Endothelial cell of umbilical vein (primary cell): ENCODE measurements around the gene PCDHGA1. TPM values are rescaled to one million over a fixed set of nuclear protein-coding genes. Genes with fewer than 3 reads are reported as not detected.

Experiments used
- BruUV-seq: library from RNA; stranded (reverse); fragments of 400-500 nt; replicated peaks from 2 replicates; lab custom pipeline; 2021; lab: Mats Ljungman, UMichigan
- CTCF ChIA-PET: fragments of 300-600, 350-600 bp; sonication (Branson Sonifier 250); formaldehyde crosslinking; loops from one replicate; lab custom pipeline; 2021; ENCODE audit warnings: antibody characterized with exemption, inconsistent platforms; lab: Charles Lee
- POLR2A ChIA-PET: fragments of 300-600, 350-600 bp; sonication (Branson Sonifier 250); formaldehyde crosslinking; loops from one replicate; lab custom pipeline; 2021; ENCODE audit warnings: antibody characterized with exemption, inconsistent platforms; lab: Charles Lee
- DNase-seq: peaks from one replicate; pipeline ENCODE4 v3.0.0-alpha.2; 2011; ENCODE audit warnings: low read depth, low spot score
- FAIRE-seq: peaks from 2 replicates; lab custom pipeline; 2011; peaks lifted over from hg19 to GRCh38; lab: Jason Lieb, UNC
- H2AFZ ChIP-seq: 2 replicates; pipeline ENCODE4 v1.6.0; 2012; ENCODE audit warnings: low read depth, low read length, control low read depth, inconsistent platforms
- H3K27ac ChIP-seq: 2 replicates; pipeline ENCODE4 v1.5.1; 2011; ENCODE audit warnings: low read depth, mild to moderate bottlenecking, control low read depth, low read length, moderate library complexity; ENCODE audit not compliant: insufficient read depth
- H3K27me3 ChIP-seq, 2 experiments: 2 replicates each; pipeline versions ENCODE4 v1.6.0 to v1.6.1; 2011; ENCODE audit warnings: low read length in 2 of 2, mixed read lengths in 1 of 2; ENCODE audit not compliant: control insufficient read depth in 2 of 2, insufficient read depth in 2 of 2
- H3K36me3 ChIP-seq, 2 experiments: 2 replicates in 1 of 2; 3 replicates in 1 of 2; pipeline ENCODE4 v1.5.1; 2011; ENCODE audit warnings: low read length in 2 of 2, mild to moderate bottlenecking in 1 of 2, moderate library complexity in 1 of 2; ENCODE audit not compliant: control insufficient read depth in 2 of 2, insufficient read depth in 2 of 2; ENCODE audit errors: extremely low read depth in 1 of 2
- H3K4me1 ChIP-seq: 3 replicates; pipeline ENCODE4 v1.5.1; 2011; ENCODE audit warnings: mild to moderate bottlenecking, low read length; ENCODE audit not compliant: control insufficient read depth, insufficient read depth; ENCODE audit errors: extremely low read depth
- H3K4me2 ChIP-seq: 2 replicates; pipeline ENCODE4 v1.6.1; 2011; ENCODE audit warnings: low read length, control low read depth, mixed read lengths; ENCODE audit not compliant: insufficient read depth
- H3K4me3 ChIP-seq, 3 experiments: fragments of 200-600 bp in 1 of 3; sonication (generic), shearing (Covaris generic) in 1 of 3; replicated peaks in 1 of 3; 2 replicates each; pipeline ENCODE4 v1.5.1; 2011 to 2016; ENCODE audit warnings: control low read depth in 3 of 3, low read length in 3 of 3, mild to moderate bottlenecking in 2 of 3, inconsistent platforms in 1 of 3, low read depth in 1 of 3, moderate library complexity in 1 of 3; ENCODE audit not compliant: insufficient read depth in 1 of 3
- H3K79me2 ChIP-seq: 2 replicates; pipeline ENCODE4 v1.6.0; 2012; ENCODE audit warnings: low read length, inconsistent platforms; ENCODE audit not compliant: control insufficient read depth, insufficient read depth
- H3K9ac ChIP-seq: replicated peaks from 2 replicates; pipeline ENCODE3; 2011; ENCODE audit warnings: low read length, control low read depth; ENCODE audit not compliant: insufficient read depth; ENCODE audit errors: extremely low read depth
- H3K9me1 ChIP-seq: replicated peaks from 3 replicates; pipeline ENCODE4 v1.6.0; 2011; ENCODE audit warnings: mild to moderate bottlenecking, low read length; ENCODE audit not compliant: control insufficient read depth, insufficient read depth; ENCODE audit errors: extremely low read depth
- H3K9me3 ChIP-seq: replicated peaks from 2 replicates; pipeline ENCODE4 v1.5.1; 2012; ENCODE audit warnings: low read length, inconsistent platforms; ENCODE audit not compliant: control insufficient read depth, insufficient read depth
- H4K20me1 ChIP-seq: replicated peaks from 2 replicates; pipeline ENCODE3; 2011; ENCODE audit warnings: mild to moderate bottlenecking, low read length; ENCODE audit not compliant: control insufficient read depth, insufficient read depth; ENCODE audit errors: extremely low read depth
- EZH2 ChIP-seq: IDR thresholded peaks from 2 replicates; pipeline ENCODE4 v1.6.1; 2012; ENCODE audit warnings: borderline replicate concordance, low read depth, mild to moderate bottlenecking, moderate library complexity, low read length, inconsistent platforms; ENCODE audit not compliant: severe bottlenecking
- FOS ChIP-seq: IDR thresholded peaks from 2 replicates; pipeline ENCODE4 v1.6.1; 2011; ENCODE audit warnings: mild to moderate bottlenecking, low read length, moderate library complexity, borderline replicate concordance; ENCODE audit not compliant: insufficient read depth
- GATA2 ChIP-seq: IDR thresholded peaks from 2 replicates; pipeline ENCODE4 v1.7.0; 2011; ENCODE audit warnings: low read depth, mild to moderate bottlenecking, moderate library complexity, mixed read lengths, low read length; ENCODE audit not compliant: insufficient read length, insufficient read depth
- JUN ChIP-seq: IDR thresholded peaks from 2 replicates; pipeline ENCODE4 v1.6.1; 2011; ENCODE audit warnings: borderline replicate concordance, low read depth; ENCODE audit not compliant: insufficient read length, insufficient read depth
- MAX ChIP-seq: IDR thresholded peaks from 2 replicates; pipeline ENCODE4 v1.6.1; 2011; ENCODE audit not compliant: insufficient read depth, insufficient read length
- MYC ChIP-seq: IDR thresholded peaks from one replicate; pipeline ENCODE4 v1.6.1; 2011; ENCODE audit warnings: mild to moderate bottlenecking, low read depth, low read length
- POLR2A ChIP-seq: IDR thresholded peaks from 2 replicates; pipeline ENCODE4 v1.6.1; 2012; ENCODE audit warnings: low read depth, mild to moderate bottlenecking, control low read depth, low read length
- POLR2AphosphoS5 ChIP-seq: IDR thresholded peaks from 2 replicates; pipeline ENCODE4 v1.6.1; 2012; ENCODE audit warnings: low read depth, mild to moderate bottlenecking, control low read depth, low read length, moderate library complexity; ENCODE audit not compliant: insufficient read depth
- dilution Hi-C: fragments of 300-500 bp; cut with MboI; formaldehyde crosslinking; loops from one replicate; pipeline ENCODE4 v1.15.0; 2019; ENCODE audit warnings: low sequenced_read_pairs; ENCODE audit not compliant: extremely low pct_ligation_motif_present
- intact Hi-C: fragments of 100-400 bp; cut with micrococcal nuclease; formaldehyde crosslinking; loops from one replicate; pipeline ENCODE4 v1.10.0; 2022
- polyA plus RNA-seq, 4 experiments: library from polyadenylated mRNA; depleted of rRNA in 3 of 4; stranded (reverse) in 3 of 4; unstranded in 1 of 4; fragments of >200 nt; gene quantifications; 2 replicates each; pipeline versions ENCODE4 v1.2.1 to v1.2.3, GENCODE V29; 2011 to 2012; ENCODE audit warnings: missing spikeins in 1 of 4
- total RNA-seq: library from RNA; stranded (reverse); gene quantifications from 2 replicates; pipeline ENCODE4 v1.2.3, GENCODE V29; 2021
- TF ChIP-seq, protein P1 (sequence below), 2 donors: IDR thresholded peaks; 1 replicate in 1 of 2; 2 replicates in 1 of 2; pipeline ENCODE4 v1.5.1; 2011; ENCODE audit warnings: low read length in 2 of 2, mild to moderate bottlenecking in 2 of 2, moderate library complexity in 2 of 2, control low read depth in 1 of 2, inconsistent platforms in 1 of 2, low read depth in 1 of 2; ENCODE audit not compliant: insufficient read depth in 1 of 2; ENCODE audit errors: extremely low read depth in 1 of 2

Gene PCDHGA1
- total and polyA plus RNA-seq, 2 donors (not counting 3 experiments of a cell fraction or from before 2014, with no cell fraction given): 0.22 to 0.44 TPM

GRCh38 chr5:141543053-141543452 lies 212.7 kb downstream of the PCDHGA1 start:
- Histone ChIP-seq H4K20me1 (no peaks in the 10 kb centered on the region), H3K4me1 (no peaks in the 10 kb centered on the region), H3K79me2 (no peaks in the 10 kb centered on the region), H3K9me3 (peaks cover 2% of the 10 kb centered on the region), H3K36me3 (no peaks in the 10 kb centered on the region), H3K9ac (no peak overlapping the region), H3K27me3 (no peaks in the 10 kb centered on the region), H3K27ac (no peak overlapping the region), H3K9me1 (no peaks in the 10 kb centered on the region), H2AFZ (no peak overlapping the region), H3K4me3 (no peak overlapping the region), H3K4me2 (no peak overlapping the region)
- intact Hi-C loops (no loop called here), dilution Hi-C loops (no loop called here)
- TF ChIP-seq EZH2 (no peak), POLR2A (no peak), MAX (no peak), POLR2AphosphoS5 (no peak), JUN (no peak), GATA2 (no peak), MYC (no peak), FOS (no peak)
- TF ChIP-seq, protein P1, sequence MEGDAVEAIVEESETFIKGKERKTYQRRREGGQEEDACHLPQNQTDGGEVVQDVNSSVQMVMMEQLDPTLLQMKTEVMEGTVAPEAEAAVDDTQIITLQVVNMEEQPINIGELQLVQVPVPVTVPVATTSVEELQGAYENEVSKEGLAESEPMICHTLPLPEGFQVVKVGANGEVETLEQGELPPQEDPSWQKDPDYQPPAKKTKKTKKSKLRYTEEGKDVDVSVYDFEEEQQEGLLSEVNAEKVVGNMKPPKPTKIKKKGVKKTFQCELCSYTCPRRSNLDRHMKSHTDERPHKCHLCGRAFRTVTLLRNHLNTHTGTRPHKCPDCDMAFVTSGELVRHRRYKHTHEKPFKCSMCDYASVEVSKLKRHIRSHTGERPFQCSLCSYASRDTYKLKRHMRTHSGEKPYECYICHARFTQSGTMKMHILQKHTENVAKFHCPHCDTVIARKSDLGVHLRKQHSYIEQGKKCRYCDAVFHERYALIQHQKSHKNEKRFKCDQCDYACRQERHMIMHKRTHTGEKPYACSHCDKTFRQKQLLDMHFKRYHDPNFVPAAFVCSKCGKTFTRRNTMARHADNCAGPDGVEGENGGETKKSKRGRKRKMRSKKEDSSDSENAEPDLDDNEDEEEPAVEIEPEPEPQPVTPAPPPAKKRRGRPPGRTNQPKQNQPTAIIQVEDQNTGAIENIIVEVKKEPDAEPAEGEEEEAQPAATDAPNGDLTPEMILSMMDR (IDR thresholded peaks at IDR 0.05; ENCODE audit: extremely low read depth in 1 of 2, insufficient read depth in 1 of 2, low read depth in 1 of 2, low read length in 2 of 2): no peak
- ChIA-PET POLR2A (no interaction called here), CTCF (interaction anchor here (1.4 to 2.4 kb wide), 4 partner anchors 9 to 113 kb away, joined by 3 to 8 read pairs (median 6); partner anchors contain the start of gene PCDHGA12)
- DNase-seq (no peak), FAIRE-seq (no peak)
- BruUV-seq: no TSS peak
